GM18951 (cell line): Measurements from ENCODE around the gene OR2W3.

ENCODE experiments used
- POLR2A ChIP-seq: IDR thresholded peaks from 4 replicates; pipeline ENCODE4 v1.6.1; 2011; ENCODE audit warnings: mild to moderate bottlenecking; ENCODE audit not compliant: insufficient read length, insufficient read depth; ENCODE audit errors: extremely low read depth
- in situ Hi-C: fragments of 300-500 bp; cut with MboI; formaldehyde crosslinking; loops from one replicate; pipeline ENCODE4 v1.12.0; 2022; ENCODE audit warnings: low sequenced_read_pairs, mixed read lengths, inconsistent platforms; ENCODE audit not compliant: unreplicated experiment

Gene OR2W3

DNA sequence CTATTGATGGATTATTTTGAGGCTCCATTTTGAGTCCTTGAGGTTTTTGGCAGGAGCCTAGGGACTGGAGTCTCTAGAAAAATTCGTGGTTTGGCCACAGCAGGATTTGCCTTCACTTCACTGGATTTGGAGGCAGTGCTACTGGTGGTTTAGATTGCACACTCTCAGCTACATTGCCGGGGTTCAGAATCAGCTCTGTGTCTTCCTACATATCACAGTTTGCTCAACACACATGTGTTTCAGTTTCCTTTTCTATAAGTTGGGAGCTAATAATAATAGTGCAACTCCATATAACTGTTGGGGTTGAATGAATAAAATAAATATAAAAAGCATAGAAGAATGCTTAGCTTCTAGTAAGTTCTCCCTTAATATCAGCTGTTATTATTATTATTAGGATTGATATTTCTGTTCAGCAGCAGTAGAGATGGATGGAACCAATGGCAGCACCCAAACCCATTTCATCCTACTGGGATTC lies at the start of gene OR2W3:
OR2W3 (plus strand) TSS at position 425 of the 475 bp plus-strand sequence; CDS start at position 425, 0 bp downstream.
- in situ Hi-C loops = no loop called here
- no peak for TF ChIP-seq POLR2A

DNA sequence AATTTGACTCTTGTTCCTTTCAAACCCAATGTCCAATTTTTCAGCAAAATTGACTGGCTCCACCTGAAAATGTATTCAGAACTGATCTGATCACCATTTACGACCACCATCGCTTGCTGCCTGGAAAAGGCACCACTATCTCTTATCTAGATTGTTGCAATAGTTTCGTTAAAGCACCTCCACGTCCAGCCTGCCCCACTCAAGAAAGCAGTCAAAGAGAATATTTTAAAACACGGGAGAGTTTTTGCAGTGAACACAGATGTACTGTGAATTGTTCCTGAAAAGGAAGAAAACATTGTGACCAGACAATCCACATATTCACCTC lies 49.7 kb upstream of the OR2W3 start:
- in situ Hi-C loops = no loop called here
- TF ChIP-seq POLR2A = no peak

DNA sequence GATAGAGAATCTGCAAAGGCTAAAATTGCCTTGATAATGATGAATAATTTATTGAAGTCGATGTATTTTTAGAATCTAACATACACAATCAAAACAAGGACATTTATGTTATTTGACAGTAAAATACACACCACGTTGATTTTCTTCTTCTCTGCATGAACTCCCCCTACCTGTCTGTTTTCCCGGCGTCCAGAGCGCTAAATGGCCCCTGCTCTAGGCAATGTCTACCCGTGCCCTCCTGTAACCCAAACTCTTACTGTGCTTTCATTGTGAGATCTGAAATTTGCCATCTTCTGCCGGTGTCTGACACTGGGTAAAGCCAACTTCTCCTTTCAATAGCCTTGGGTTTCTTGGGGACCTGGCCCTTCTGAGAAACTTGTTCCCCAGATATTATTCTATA lies 47.0 kb upstream of the OR2W3 start:
- no peak for TF ChIP-seq POLR2A
- in situ Hi-C loops = no loop called here

DNA sequence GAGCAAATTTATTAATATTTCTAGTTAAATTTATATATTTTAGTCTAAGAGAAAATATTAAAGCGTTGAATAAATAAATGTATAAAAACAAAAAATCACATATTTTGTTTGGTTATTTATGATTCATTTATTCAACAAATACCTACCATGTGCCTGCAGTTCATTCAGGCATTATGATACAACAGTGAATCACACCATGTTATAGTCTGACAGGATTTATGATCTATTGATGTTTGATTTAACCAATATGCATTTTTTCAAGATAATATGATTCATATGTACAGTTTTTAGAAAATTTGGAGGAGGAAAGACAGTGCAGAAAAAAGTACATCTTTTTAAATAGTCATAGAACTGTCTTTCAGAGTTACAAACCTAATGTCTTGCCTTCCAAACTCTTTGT lies 45.8 kb upstream of the OR2W3 start:
- TF ChIP-seq POLR2A = no peak
- in situ Hi-C loops = no loop called here

DNA sequence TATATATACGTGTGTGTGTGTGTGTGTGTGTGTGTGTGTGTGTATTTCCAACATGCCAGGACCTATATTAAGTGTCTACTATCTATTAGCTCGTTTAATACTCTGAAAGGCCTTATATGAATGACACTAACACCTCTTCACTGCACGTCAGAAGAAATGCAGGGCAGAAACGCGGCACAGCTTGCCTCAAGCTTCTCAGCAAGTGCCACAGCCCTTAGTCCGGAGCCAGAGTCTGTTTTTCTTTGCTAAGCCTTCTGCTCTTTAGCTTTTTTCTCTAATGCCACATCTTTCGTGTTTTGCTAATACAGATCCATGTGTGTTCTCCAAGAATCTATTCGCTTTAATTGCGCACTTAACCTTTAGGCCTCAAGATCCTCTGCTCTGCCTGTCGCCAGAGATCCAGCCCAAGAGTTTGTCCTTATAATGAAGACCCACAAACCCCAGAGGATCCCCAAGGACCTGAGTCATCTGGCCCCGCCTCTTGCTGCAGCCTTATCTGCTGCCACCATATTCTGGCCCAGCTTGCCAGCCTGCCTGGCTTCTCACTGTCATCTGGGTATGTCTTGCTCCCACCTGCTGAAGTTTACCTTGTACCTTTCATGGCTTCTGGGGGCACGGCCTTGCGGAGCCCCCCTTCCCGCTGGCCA lies 40.4 kb upstream of the OR2W3 start:
- no peak for TF ChIP-seq POLR2A
- in situ Hi-C loops = no loop called here

DNA sequence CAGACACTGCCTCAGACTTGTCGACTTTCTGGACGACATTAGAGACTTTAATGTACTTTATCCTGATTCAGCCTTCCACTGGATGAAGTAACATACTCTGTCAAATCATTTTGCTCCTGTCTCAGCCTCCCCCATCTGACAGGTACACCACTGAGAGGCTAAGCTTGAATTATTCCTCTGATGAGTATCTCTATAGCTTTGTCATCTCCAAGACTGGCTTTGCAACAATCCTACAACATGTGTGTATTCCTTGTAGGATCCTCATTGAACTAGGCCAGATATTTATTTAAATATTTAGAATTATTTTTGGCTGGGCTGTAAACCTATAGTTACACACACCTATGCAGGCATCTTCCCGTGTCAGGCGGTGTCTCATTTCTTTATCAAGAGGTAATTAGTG lies 39.5 kb upstream of the OR2W3 start:
- in situ Hi-C loops = no loop called here
- no peak for TF ChIP-seq POLR2A

DNA sequence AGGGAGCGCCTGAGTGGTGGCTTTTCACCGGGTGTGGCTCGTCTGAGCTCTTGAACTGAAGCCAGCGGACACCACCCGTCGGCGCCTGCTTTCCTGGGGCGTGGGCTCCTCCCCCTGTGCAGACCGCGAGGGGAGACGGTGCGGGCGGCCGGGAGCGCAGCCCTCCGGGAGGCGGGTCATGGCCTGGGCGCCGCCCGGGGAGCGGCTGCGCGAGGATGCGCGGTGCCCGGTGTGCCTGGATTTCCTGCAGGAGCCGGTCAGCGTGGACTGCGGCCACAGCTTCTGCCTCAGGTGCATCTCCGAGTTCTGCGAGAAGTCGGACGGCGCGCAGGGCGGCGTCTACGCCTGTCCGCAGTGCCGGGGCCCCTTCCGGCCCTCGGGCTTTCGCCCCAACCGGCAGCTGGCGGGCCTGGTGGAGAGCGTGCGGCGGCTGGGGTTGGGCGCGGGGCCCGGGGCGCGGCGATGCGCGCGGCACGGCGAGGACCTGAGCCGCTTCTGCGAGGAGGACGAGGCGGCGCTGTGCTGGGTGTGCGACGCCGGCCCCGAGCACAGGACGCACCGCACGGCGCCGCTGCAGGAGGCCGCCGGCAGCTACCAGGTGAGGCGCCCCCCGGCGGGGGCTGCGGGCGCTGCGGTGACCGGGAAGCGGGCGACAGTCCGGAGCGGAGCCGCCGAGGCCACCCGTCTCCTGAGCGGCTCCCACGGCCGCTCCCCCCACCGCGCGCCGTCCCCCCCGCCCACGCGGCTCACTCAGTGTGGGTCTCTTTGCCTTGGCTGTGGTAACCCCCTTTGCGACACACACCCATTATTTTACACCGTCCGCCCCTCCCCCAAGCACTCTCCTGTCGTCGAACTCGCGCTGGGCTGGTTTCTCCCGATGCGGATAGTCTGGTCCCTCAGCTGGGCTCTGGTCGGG lies 38.1 kb upstream of the OR2W3 start, which contains the start of gene TRIM58:
TRIM58 (plus strand) TSS at position 119 of the 916 bp plus-strand sequence; CDS start at position 179, 60 bp downstream.
- in situ Hi-C loops = no loop called here
- no peak for TF ChIP-seq POLR2A

DNA sequence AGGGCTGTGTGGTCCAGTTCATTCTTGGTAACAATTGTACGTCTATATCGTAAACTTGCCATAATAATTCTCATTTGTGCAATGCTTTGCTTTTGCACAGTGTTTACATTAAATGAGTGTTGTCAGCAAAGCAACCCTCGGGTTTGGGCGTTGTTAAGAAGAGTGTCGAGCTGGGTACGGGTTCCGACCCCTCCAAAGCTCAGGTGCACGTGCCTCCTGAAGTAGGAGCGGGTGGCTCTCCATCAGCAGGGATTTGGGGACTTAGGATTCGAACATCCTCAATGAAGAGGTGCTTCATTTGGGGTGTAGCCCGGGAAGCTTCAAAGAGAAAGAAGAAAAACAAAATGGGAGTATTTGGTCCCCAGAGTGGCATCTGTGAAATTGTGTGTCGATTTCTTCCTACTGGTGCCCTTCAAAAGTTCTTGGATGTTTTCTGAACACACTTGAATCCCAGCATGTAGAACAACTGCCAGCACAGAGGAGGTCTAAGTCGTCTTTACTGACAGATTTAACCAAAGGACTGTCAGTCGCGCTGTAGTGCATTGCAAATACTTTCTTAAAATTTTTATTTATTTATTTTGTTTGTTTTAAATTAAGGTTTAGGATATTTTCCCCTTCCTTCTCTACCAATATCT lies 37.3 kb upstream of the OR2W3 start:
- TF ChIP-seq POLR2A = no peak
- in situ Hi-C loops = no loop called here

DNA sequence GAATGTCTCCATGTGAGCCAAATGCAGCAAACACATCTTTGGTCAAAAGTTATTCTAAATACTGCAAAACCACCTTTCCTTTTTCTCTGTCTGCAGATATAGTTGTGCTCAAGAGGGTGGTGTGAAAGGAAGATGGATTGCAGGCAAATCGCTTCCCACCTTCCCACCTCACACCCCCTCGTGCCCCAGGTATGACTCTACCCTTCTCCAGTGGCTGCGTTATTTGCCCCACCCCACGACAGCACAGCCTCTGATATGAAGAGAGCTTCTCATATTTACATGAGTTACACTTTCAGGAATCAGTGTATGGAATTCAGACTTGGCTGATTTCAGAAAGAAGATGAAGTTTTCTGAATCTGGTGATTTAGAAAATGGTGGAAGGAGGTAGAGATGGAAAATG lies 32.6 kb upstream of the OR2W3 start:
- TF ChIP-seq POLR2A = no peak
- in situ Hi-C loops = no loop called here

DNA sequence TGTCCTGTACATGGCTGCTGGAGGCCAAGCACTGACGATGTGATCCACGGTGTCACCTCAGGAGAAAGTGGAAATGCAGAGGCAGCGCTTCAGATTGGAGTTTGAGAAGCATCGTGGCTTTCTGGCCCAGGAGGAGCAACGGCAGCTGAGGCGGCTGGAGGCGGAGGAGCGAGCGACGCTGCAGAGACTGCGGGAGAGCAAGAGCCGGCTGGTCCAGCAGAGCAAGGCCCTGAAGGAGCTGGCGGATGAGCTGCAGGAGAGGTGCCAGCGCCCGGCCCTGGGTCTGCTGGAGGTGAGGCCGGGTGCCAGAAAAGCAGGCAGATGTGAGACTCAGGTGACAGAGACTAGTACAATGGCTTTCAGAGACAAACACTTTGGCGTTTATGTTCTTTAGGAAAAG lies 30.7 kb upstream of the OR2W3 start:
- in situ Hi-C loops = no loop called here
- no peak for TF ChIP-seq POLR2A

DNA sequence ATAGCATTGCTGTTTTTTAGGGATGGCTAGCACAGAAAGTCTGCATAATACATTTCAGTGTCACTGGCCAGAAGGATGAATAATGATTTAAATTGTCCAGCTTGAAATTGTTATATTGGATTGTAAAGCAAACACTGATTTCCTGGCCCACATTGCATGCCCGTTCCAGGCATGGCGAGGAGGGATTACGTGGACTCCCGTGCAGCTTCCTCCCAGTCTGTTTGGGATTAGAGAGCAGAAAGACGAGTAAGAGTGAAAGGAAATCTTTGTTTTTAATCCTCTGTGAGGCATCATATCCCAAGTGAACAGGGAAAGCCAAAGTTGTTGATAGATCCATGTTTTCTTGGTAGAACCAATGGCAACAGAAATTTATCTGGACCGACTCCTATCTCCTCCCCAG lies 30.0 kb upstream of the OR2W3 start:
- in situ Hi-C loops = no loop called here
- no peak for TF ChIP-seq POLR2A

DNA sequence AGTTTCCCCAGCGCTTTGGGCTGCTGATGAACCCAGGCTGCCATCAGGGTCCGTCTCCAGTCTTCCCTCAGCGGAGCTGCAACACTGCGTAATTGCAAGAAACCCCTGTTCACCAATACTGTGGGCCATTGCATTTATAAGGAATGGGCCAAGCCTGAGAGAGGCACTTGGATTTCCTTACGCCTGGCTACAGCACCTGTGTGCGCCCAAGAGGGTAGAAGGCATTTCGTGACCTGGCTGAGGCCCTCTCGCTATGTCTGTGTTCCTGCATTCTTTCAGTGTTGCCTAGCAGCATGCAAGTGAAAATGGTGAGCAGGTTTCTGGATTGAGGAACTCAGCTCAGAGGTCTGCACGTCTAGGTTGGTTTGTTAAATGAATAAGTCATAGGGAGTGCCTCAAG lies 12.0 kb upstream of the OR2W3 start:
- in situ Hi-C loops = no loop called here

DNA sequence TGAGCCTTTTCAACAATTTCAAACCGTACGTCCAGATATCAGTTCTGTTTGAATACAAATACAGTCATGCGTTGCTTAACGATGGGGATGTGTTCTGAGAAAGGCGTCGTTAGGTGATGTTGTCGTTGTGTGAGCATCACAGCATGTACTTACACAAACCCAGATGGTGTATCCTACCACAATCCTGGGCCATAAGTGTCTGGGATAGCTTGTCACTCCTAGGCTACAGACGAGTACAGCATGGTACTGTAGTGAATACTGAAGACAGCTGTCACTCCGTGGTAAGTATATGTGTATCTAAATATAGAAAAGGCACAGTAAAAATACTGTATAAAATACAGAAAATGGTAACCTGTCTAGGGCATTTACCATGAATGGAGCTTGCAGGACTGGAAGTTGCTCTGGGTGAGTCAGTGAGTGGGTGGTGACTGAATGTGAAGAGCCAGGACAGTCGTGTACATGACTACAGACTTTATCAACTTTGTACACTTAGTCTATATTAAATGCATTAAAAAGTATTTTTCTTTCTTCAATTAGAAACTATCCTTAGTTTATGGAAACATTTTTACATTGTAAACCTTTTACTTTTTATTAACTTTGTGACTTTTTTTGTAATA lies 10.5 kb upstream of the OR2W3 start:
- in situ Hi-C loops = no loop called here
- TF ChIP-seq POLR2A = no peak

More for the DNA sequence above, 12.0 kb upstream of the OR2W3 start:
- TF ChIP-seq POLR2A = no peak
